Keratinocyte (primary cell): ENCODE data around the gene UBAC2. TPM values are rescaled to one million over a fixed set of nuclear protein-coding genes. Genes with fewer than 3 reads are reported as not detected.

ENCODE experiments used
- DNase-seq: peaks from one replicate; pipeline ENCODE4 v3.0.0-alpha.2; 2011; ENCODE audit warnings: low read depth, missing footprints, low spot score
- FAIRE-seq: peaks from 2 replicates; lab custom pipeline; 2011; peaks lifted over from hg19 to GRCh38; lab: Jason Lieb, UNC
- H2AFZ ChIP-seq: 2 replicates; pipeline ENCODE4 v1.6.0; 2012; ENCODE audit warnings: low read length, control low read depth, inconsistent platforms; ENCODE audit not compliant: control insufficient read depth
- H3K27ac ChIP-seq: 2 replicates; pipeline ENCODE4 v1.5.1; 2011; ENCODE audit warnings: low read length; ENCODE audit not compliant: control insufficient read depth, insufficient read depth
- H3K27me3 ChIP-seq: 3 replicates; pipeline ENCODE4 v1.6.0; 2011; ENCODE audit warnings: low read length; ENCODE audit not compliant: control insufficient read depth, insufficient read depth; ENCODE audit errors: extremely low read depth
- H3K36me3 ChIP-seq, 2 experiments: 2 replicates in 1 of 2; 3 replicates in 1 of 2; pipeline ENCODE4 v1.5.1; 2011; ENCODE audit warnings: low read length in 2 of 2, mild to moderate bottlenecking in 1 of 2; ENCODE audit not compliant: control insufficient read depth in 2 of 2, insufficient read depth in 2 of 2; ENCODE audit errors: extremely low read depth in 1 of 2
- H3K4me1 ChIP-seq: 3 replicates; pipeline ENCODE4 v1.5.1; 2011; ENCODE audit warnings: low read length; ENCODE audit not compliant: control insufficient read depth, insufficient read depth; ENCODE audit errors: extremely low read depth
- H3K4me2 ChIP-seq: 3 replicates; pipeline ENCODE4 v1.6.0; 2011; ENCODE audit warnings: low read depth, low read length; ENCODE audit not compliant: control insufficient read depth, insufficient read depth; ENCODE audit errors: extremely low read depth
- H3K4me3 ChIP-seq, 3 experiments: fragments of 200-600 bp in 1 of 3; sonication (generic) in 1 of 3; 2 replicates in 2 of 3; 3 replicates in 1 of 3; pipeline ENCODE4 v1.5.1; 2011 to 2016; ENCODE audit warnings: low read length in 3 of 3, mild to moderate bottlenecking in 3 of 3, control low read depth in 2 of 3, inconsistent platforms in 1 of 3, low read depth in 1 of 3, mixed read lengths in 1 of 3, mixed run types in 1 of 3, moderate library complexity in 1 of 3; ENCODE audit not compliant: control insufficient read depth in 2 of 3, insufficient read depth in 2 of 3; ENCODE audit errors: extremely low read depth in 1 of 3
- H3K79me2 ChIP-seq: 2 replicates; pipeline ENCODE4 v1.6.0; 2012; ENCODE audit warnings: low read length; ENCODE audit not compliant: control insufficient read depth, insufficient read depth
- H3K9ac ChIP-seq: 3 replicates; pipeline ENCODE4 v1.6.0; 2011; ENCODE audit warnings: low read length; ENCODE audit not compliant: control insufficient read depth, insufficient read depth; ENCODE audit errors: extremely low read depth
- H3K9me1 ChIP-seq: 3 replicates; pipeline ENCODE4 v1.6.0; 2011; ENCODE audit warnings: low read length; ENCODE audit not compliant: control insufficient read depth, insufficient read depth; ENCODE audit errors: extremely low read depth
- H3K9me3 ChIP-seq: 2 replicates; pipeline ENCODE4 v1.5.1; 2012; ENCODE audit warnings: low read depth, low read length; ENCODE audit not compliant: control insufficient read depth
- H4K20me1 ChIP-seq: 3 replicates; pipeline ENCODE4 v1.6.0; 2011; ENCODE audit warnings: low read length; ENCODE audit not compliant: control insufficient read depth, insufficient read depth; ENCODE audit errors: extremely low read depth
- EZH2 ChIP-seq: IDR thresholded peaks from one replicate; pipeline ENCODE4 v1.6.1; 2012; ENCODE audit warnings: inconsistent platforms, mild to moderate bottlenecking, low read length, moderate library complexity
- dilution Hi-C: fragments of 300-500 bp; cut with MboI; formaldehyde crosslinking; loops from one replicate; pipeline ENCODE4 v1.7.0; 2020; ENCODE audit warnings: low sequenced_read_pairs; ENCODE audit not compliant: extremely low pct_ligation_motif_present
- polyA plus RNA-seq, 5 experiments: library from polyadenylated mRNA; depleted of rRNA in 3 of 5; stranded (reverse) in 3 of 5; stranded (forward) in 1 of 5; unstranded in 1 of 5; fragments of >200 nt; gene quantifications; 1 replicate in 1 of 5; 2 replicates in 3 of 5; 3 replicates in 1 of 5; pipeline versions ENCODE4 v1.2.1 to v1.2.3, GENCODE V29; 2011 to 2012; ENCODE audit warnings: missing spikeins in 2 of 5, low read depth in 1 of 5, low replicate concordance in 1 of 5
- TF ChIP-seq, protein P1 (sequence below), 3 experiments: IDR thresholded peaks in 1 of 3; conservative IDR thresholded peaks in 1 of 3; optimal IDR thresholded peaks in 1 of 3; 2 replicates in 2 of 3; 3 replicates in 1 of 3; pipeline versions ENCODE3 to v1.5.1; 2011; ENCODE audit warnings: low read length in 3 of 3, mild to moderate bottlenecking in 3 of 3, moderate library complexity in 2 of 3, control low read depth in 1 of 3, inconsistent platforms in 1 of 3; ENCODE audit not compliant: insufficient read depth in 2 of 3; ENCODE audit errors: extremely low read depth in 1 of 3

UBAC2 gene
- polyA plus RNA-seq, 1 donor (not counting 4 experiments of a cell fraction or from before 2014, with no cell fraction given) = 104 TPM

DNA sequence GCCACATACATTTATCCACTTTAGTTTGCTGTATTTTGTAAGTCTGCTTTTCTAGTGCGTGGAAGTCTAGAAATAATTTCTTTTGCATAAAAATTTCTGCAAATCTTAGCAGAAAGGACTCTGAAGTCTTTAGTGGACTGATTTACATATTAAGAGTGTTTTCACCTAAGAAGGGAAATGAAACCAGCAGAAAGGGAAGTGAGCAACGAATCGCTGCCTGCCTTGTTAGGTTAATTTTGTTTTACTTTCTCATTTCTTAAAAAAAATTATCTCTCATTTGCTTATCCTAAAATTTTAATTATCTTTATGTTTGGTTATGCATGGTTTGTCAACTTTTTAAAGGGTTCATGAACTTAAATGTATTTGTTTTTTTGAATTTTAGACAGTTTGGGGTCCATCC lies 58.3 kb downstream of the UBAC2 start:
- no peak for FAIRE-seq
- no peak overlapping the region for H3K27ac ChIP-seq
- no peak for TF ChIP-seq EZH2
- TF ChIP-seq, protein P1, sequence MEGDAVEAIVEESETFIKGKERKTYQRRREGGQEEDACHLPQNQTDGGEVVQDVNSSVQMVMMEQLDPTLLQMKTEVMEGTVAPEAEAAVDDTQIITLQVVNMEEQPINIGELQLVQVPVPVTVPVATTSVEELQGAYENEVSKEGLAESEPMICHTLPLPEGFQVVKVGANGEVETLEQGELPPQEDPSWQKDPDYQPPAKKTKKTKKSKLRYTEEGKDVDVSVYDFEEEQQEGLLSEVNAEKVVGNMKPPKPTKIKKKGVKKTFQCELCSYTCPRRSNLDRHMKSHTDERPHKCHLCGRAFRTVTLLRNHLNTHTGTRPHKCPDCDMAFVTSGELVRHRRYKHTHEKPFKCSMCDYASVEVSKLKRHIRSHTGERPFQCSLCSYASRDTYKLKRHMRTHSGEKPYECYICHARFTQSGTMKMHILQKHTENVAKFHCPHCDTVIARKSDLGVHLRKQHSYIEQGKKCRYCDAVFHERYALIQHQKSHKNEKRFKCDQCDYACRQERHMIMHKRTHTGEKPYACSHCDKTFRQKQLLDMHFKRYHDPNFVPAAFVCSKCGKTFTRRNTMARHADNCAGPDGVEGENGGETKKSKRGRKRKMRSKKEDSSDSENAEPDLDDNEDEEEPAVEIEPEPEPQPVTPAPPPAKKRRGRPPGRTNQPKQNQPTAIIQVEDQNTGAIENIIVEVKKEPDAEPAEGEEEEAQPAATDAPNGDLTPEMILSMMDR (optimal IDR thresholded peaks at IDR 0.05 in 1 of 3, IDR thresholded peaks at IDR 0.05 in 1 of 3, conservative IDR thresholded peaks at IDR 0.05 in 1 of 3; ENCODE audit: extremely low read depth in 1 of 3, insufficient read depth in 2 of 3, low read length in 3 of 3) = no peak
- H3K4me1 ChIP-seq = no peaks in the 10 kb centered on the region
- H3K9me3 ChIP-seq = no peaks in the 10 kb centered on the region
- H2AFZ ChIP-seq = no peak overlapping the region
- dilution Hi-C loops = no loop called here
- no peaks in the 10 kb centered on the region for H4K20me1 ChIP-seq
- H3K36me3 ChIP-seq = peaks cover 0 to 8% of the 10 kb centered on the region in 2 experiments
- no peaks in the 10 kb centered on the region for H3K79me2 ChIP-seq
- H3K4me2 ChIP-seq = no peak overlapping the region
- DNase-seq = no peak
- H3K9ac ChIP-seq = no peak overlapping the region
- no peaks in the 10 kb centered on the region for H3K9me1 ChIP-seq
- H3K27me3 ChIP-seq = no peaks in the 10 kb centered on the region
- H3K4me3 ChIP-seq = no peak overlapping the region

DNA sequence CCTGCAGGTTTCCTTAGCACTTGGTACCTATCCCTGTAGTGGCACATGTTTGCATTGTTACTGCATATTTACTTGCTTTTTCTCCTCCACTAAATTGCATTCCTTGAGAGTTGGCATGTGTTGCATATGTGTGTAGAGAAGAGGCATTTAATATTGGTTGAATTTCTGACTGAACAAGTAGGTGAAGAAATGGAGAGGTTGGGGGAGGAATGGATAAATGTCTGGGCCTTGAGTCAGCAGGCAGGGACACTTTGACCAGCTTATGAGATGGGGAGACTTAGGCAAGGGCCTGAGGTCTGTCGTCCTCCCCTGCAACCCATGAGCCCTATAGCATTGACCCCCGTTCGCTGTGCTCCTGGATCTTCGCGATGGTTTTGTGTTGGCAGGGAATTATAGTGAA lies 59.6 kb downstream of the UBAC2 start:
- Histone ChIP-seq H3K4me1 (no peaks in the 10 kb centered on the region), H3K9me1 (no peaks in the 10 kb centered on the region), H3K27me3 (no peaks in the 10 kb centered on the region), H3K27ac (no peak overlapping the region), H3K36me3 (peaks cover 3 to 5% of the 10 kb centered on the region in 2 experiments), H3K4me3 (no peak overlapping the region), H4K20me1 (no peaks in the 10 kb centered on the region), H2AFZ (no peak overlapping the region), H3K9ac (no peak overlapping the region), H3K79me2 (no peaks in the 10 kb centered on the region), H3K9me3 (no peaks in the 10 kb centered on the region), H3K4me2 (no peak overlapping the region)
- FAIRE-seq (no peak), DNase-seq (no peak)
- dilution Hi-C loops = loop anchor here (10.0 kb wide), 1 partner anchor 85 kb away; no protein-coding TSS in a partner anchor
- TF ChIP-seq, protein P1 (optimal IDR thresholded peaks at IDR 0.05 in 1 of 3, IDR thresholded peaks at IDR 0.05 in 1 of 3, conservative IDR thresholded peaks at IDR 0.05 in 1 of 3; ENCODE audit: extremely low read depth in 1 of 3, insufficient read depth in 2 of 3, low read length in 3 of 3) = no peak
- no peak for TF ChIP-seq EZH2
